Dedifferentiated amniotic fluid mesenchymal stem cell (primary cell): ENCODE measurements around the gene NHEJ1.
"Not testable (repeated sequence)": the region's sequence is repeated elsewhere in the genome, so short reads cannot be mapped to it uniquely, and the experiment has no call there.

Experiments
- DNase-seq: peaks from one replicate; pipeline ENCODE4 v3.0.0-alpha.2; 2016; ENCODE audit errors: extremely low spot score

NHEJ1 gene, protein sequence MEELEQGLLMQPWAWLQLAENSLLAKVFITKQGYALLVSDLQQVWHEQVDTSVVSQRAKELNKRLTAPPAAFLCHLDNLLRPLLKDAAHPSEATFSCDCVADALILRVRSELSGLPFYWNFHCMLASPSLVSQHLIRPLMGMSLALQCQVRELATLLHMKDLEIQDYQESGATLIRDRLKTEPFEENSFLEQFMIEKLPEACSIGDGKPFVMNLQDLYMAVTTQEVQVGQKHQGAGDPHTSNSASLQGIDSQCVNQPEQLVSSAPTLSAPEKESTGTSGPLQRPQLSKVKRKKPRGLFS

DNA sequence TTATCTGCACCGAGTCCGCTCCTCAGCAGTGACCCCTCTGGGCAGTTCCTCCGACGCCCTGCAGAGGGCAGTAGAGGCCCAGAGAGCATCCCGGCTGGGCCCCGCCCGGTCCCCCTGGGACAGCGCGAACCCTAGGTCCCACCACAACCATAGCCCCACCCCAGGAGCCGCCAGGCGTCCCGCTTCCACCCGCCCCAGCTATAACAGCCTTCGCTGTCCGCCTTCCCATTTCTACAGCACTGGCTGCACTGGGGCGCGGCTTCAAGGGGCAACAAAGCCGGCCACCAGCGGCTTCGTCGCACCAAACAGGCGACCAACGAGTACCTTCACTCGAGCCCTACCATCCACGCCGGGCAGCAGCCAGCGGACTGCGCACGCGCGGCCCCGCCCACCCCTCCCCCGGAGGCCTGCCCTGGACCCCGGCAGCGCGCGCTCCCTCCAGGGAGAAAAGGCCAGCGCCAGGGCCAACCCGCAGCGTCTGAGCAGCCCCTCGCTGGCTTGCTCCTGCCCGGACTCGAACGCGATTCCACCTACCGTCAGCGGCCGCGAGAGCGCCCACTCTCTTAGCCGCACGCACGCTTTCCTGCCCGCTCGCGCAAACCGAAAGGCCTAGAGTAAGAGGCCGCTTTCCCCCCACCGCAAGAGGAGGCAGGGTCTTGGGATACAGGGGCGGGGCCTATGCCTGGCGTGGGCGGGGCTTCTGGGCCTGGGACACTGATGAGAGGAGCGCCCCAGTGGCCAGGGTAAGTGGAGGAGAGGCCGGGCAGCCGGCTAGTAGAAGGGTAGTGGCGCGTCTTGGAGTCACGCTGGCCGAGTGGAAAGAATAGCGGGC, at the start of gene NHEJ1:
TSS of gene NHEJ1 (minus strand) at position 630 of the 832 bp plus-strand sequence. CDS start 2,453 bp downstream, outside the sequence.
- DNase-seq: peak; percentile 93

DNA sequence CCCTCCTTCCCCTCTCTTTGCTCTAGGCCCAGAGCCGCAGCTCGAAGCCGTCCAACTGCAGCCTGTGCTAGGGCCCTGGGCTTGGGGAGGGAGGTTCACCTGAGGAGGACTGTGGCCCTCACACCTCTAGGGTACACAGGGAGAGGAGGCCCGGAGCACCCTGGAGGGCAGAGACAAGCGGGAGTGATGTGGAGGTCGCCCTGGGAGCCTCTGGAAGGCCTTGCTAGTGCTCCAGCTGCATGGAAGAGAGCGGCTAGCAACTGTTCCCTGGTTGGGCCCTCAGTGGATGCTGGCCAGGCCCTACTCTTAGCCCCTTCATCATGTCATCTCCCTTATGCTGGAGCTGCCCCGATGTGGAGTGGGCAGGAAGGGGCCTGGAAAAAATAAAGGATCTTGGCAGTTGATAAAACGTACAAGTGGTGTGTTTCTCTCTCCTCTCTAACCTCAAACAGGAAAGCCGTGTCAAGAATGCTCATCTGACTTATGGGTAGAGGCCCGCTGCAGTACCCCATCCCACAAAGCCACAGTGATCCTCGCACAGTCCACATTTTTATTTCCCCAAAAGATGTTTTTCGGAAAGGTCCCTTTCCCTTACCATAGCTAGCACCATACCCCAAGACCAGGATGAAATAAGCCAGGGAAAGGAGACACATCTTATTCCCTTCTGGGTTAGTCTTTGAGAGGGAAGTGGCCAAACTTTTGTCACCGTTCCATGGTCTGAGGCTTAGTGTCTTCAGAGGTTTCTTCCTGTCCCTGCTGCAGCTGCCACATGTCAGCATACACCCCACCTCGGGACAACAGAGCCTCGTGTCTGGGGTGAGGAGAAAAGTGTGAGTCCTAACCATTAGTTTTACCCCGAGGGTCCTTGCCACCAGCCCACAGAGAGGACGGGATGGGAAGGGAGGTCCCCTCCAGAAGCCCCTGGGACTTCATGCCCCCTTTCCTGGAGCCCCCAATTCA, 48.9 kb upstream of the NHEJ1 start:
- no peak for DNase-seq

DNA sequence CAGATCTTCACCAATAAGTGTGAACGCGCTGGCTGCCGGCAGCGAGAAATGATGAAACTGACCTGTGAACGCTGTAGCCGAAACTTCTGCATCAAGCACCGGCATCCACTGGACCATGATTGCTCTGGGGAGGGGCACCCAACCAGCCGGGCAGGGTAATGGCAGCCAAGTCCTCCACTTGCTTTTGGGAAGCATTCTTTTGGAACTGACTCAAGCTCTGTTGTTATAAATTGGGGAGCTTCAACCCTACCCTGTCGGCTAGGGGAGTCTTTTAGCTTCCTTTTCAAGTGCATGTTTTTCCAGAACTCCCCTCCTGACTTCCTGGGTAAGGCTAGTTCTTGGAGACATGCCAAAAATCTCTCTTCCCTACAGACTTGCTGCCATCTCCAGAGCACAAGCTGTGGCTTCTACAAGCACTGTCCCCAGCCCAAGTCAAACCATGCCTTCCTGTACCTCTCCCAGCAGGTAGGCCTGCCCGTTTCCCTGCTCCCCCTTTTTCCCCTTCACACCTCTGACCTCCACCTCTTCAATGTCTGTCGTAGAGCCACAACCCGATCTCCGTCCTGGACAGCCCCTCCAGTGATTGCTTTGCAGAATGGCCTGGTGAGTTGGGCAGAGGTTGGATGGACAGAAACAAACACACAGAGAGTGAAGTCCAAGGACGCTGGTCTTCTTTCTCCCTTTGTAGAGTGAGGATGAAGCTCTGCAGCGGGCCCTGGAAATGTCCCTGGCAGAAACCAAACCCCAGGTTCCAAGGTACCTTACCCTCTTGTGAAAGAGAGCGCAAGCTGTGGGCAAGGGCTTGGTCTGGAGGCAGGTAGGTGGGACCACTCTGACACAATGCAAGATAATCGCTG, 47.5 kb upstream of the NHEJ1 start:
- peak; percentile 27 for DNase-seq

DNA sequence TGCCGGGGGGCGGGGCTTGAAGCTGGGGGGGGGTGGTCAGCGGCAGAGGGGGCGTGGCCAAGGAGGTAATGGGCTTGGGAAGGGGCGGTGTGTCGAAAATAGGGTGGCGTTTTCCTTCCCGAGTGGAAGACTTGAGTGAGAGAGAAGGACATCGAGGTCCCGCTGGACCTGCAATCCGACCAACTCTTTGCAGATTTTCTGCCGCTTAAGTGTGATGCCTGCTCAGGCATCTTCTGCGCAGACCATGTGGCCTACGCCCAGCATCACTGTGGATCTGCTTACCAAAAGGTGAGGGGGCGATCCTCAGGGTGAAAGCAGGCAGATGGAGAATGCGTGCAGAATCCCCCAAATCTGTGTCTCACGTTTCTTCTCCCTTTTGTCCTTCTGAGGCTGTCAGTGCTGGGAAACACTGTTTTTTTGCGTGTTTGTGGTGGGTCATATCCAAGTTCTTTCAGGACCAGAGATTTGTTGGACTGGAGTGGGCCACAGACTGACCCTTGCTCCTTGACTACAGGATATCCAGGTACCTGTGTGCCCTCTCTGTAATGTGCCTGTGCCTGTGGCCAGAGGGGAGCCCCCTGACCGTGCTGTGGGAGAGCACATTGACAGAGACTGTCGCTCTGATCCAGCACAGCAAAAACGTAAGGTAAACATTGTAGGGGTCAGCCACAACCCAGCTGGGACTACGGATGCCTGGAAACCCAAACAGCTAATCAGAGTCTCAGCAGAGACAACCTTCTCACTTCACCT, 46.7 kb upstream of the NHEJ1 start:
- peak; percentile 53 for DNase-seq

DNA sequence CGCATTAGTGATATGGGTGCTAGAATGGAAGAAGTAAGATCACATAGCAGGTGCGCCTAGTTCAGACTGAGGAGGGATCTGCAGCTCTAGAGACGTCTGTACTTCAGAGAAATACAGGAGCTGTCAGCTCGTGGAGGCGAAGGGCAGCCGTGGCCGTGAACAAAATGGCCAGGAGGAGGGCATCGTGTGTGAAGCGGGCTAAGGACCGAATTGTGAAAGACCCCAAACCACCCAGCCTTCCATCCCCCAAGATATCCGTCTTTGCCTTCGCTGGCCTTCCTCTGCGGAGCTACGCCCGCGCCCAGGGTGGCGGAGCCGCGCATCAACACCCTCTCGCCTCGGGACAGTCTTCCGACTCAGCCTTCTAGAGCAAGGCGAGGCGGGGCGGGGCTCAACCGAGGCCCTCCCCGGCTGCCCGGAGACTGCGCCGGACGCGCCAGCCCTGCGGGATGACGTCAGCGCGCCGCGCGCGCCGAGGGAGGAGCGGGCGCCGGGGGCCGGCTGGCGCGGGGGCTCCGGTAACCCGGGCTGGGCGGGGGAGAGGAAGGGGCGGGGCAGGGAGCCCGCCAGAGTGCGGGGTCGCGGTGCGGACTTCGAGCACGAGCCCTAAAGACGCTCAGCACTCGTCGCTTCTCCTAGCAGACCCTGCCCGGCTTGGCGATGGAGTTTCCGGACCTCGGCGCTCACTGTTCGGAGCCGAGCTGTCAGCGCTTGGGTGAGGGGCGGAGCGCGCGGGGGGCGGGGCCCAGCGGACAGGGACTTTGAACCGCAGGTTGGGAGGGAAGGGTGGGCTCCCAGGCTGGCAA, 45.9 kb upstream of the NHEJ1 start, which contains the start of gene ZFAND2B:
TSS of gene ZFAND2B (plus strand) at position 455 of the 806 bp plus-strand sequence. CDS start at position 661, 206 bp downstream.
- DNase-seq: peak; percentile 86

DNA sequence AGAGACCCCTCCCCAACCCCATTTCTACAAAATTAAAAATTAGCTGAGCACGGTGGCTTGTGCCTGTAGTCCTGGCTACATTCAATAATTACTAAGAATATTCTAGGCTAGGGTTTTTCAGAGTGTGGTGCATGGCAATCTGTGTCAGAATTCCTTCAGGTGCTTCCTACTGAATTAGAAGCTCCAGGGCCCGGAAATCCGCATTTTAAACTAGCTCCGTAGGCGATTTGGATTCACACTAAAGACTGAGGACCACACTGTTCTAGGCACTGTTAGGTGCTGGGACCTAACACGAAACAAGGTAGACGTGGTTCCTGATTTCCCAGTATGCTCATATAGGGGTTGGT, 45.3 kb upstream of the NHEJ1 start:
- no peak for DNase-seq

DNA sequence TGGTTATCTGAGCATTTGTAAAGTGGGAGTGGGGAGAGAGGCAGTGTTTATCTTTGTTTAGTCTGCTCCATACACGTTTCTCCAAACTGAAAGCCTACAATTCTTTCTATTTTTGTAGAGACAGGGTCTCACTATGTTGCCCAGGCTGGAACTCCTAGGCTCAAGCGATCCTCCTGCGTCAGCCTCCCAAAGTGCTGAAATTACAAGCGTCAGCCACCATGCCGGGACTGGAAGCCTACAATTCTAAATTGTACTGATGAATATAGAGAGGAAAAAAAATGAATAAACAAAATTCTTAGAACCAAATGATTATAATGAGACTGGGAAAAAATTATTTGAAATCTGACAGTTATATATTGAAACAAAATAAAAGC, 44.5 kb upstream of the NHEJ1 start:
- DNase-seq: no peak

DNA sequence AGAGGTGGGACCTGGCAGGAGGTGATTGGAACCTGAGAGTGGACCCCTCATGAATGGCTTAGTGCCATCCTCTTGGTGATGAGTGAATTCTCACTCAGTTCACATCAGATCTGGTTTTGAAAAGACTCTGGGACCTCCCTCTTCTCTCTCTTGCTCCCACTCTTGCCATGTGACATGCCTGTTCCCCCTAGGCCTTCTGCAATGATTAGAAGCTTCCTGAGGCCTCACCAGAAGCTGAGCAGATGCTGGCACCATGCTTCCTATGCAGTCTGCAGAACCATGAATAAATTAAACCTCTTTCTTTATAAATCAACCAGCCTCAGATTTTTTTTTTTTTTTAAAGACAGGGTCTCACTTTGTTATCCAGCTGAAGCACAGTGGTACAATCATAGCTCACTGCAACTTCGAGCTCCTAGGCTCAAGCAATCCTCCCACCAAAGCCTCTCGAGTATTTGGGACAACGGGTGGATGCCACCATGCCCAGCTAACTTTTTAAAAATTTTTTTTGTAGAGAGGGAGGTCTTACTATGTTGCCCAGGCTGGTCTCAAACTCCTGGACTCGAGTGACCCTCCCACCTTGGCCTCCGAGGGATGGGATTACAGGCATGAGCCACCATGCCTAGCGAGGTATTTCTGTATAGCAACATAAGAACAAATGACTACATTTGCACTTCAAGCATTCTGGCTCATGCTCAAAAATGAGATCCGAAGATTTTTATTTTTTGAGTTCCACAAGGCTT, 44.0 kb upstream of the NHEJ1 start:
- no peak for DNase-seq

DNA sequence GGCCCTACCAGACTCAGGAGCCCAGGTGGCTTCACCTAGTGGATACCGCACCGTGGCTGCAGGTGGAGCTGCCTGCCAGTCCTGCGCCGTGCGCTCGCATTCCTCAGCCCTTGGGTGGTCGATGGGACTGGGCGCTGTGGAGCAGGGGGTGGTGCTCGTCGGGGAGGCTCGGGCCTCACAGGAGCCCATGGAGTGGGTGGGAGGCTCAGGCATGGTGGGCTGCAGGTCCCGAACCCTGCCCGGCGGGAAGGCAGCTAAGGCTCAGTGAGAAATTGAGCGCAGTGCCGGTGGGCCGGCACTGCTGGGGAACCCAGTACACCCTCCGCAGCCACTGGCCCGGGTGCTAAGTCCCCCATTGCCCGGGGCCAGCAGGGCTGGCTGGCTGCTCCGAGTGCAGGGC, 40.7 kb upstream of the NHEJ1 start:
- not testable (repeated sequence) for DNase-seq

DNA sequence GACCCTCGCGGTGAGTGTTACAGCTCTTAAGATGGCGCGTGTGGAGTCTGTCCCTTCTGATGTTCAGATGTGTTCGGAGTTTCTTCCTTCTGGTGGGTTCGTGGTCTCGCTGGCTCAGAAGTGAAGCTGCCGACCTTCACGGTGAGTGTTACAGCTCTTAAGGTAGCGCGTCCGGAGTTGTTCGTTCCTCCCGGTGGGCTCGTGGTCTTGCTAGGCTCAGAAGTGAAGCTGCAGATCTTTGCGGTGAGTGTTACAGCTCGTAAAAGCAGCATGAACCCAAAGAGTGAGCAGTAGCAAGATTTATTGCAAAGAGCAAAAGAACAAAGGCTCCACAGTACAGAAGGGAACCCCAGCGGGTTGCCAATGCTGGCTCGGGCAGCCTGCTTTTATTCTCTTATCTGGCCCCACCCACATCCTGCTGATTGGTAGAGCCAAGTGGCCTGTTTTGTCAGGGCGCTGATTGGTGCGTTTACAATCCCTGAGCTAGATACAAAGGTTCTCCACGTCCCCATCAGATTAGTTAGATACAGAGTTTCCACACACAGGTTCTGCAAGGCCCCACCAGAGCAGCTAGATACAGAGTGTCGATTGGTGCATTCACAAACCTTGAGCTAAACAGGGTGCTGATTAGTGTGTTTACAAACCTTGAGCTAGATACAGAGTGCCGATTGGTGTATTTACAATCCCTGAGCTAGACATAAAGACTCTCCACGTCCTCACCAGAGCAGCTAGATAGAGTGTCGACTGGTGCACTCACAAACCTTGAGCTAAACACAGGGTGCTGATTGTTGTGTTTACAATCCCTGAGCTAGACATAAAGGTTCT, 40.1 kb upstream of the NHEJ1 start:
- DNase-seq: not testable (repeated sequence)

DNA sequence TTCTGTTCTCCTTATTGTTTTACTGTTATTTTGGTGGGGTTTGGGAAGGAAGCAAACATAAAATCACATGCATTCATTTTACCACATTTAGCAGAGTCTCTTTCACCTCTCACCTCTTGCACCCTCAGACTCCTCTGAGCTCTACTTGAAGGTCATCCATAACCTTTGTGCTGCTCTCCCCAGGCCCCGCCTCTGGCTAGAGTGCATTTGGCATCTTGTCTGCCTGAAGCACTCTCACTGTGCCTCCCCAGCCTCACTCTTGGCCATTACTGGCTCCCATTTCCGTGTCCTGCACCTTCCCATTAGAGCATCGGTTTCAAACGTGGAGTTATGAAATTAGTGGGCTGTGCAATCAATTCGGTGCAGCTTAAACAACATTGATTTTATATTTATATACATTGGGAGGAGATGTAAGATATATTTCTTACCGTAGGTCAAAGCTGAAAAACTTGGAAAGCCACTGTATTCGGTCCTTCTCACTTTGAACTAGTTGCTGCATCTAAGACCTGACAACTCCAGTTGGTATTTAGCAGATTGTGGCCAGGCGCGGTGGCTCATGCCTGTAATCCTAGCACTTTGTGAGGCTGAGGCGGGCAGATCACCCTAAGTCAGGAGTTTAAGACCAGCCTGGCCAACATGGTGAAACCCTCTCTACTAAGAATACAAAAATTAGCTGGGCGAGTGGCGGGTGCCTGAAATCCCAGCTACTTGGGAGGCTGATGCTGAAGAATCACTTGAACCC, 39.0 kb upstream of the NHEJ1 start:
- no peak for DNase-seq

DNA sequence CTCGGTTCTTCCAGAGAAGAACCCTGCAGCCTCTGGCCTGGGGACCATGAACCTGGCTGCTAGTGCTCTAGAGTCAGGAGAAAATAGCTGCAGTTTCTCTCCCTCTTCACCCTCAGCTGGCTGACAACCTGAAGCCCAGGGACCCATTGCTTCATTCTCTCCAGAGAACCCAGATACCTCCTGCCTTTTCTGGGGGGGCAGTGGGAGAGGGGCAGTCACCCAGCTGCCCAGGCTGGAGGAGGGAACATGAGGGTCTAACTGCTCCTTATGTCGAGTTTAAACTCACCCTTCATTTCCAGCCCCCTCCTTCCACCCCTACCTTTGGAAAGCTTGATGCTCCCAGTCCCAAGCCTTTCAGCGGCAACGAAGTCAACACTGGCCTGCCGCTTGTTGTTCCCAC, 38.4 kb upstream of the NHEJ1 start:
- DNase-seq: no peak

DNA sequence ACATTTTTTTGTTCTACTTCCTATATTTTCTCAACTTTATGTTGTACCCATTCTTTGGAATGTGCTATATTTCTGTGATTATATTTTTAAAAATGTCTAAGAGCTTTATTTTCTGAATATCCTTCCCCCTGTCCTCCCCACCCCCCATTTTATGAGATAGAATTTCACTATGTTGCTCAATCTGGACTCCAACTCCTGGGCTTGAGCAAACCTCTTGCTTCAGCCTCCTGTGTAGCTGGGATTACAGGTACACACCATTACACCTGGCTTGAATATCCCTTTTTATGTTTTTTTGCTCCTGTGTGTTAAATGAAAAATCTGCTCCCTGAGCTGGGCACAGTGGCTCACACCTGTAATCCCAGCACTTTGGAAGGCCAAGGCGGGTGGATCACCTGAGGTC, 36.8 kb upstream of the NHEJ1 start:
- DNase-seq: no peak

DNA sequence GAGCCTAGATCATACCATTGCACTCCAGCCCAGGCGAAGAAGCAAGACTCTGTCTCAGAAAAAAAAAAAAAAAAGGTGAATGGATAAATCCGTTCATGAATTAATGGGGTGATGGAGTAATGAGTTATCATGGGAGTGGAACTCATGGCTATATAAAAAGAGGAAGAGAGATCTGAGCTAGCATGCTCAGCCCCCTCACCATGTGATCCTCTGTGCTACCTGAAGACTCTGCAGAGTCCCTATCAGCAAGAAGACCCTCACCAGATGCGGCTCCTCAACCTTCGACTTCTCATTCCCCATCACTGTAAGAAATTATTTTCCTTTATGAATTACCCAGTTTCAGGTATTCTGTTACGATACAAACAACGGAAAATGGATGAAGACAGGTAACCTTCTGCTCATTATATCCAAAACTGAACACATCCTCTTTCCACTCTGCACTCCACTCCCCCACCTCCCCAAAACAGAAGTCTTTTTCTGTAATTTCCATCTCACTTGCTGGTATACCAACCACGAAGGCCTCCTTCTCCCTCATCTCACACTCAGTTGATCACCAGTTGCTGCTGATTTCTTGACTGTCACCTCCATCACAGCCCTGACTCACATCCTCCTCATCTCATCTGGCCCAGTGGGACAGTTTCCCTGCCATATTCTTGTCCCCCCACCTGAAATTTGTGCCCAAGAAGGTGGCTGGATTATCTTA, 26.3 kb upstream of the NHEJ1 start:
- DNase-seq: no peak

DNA sequence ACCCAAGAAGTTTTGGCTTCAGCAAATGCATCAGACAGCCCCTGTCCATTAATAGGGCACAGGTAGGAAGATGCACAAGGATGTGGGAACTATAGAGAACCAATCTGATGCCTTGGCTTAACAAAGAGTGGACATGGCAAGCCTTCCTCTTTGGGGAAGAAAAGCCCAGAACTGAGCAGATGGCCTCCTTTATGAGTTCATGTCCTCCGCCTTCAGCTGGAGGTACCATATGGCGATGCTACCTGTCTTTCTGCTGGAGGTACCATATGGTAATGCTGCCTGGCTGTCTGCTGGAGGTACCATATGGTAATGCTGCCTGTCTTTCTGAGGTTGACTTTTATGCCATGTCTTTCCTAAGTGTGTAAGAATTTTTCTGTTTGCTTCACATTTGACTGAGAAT, 23.5 kb upstream of the NHEJ1 start:
- no peak for DNase-seq

DNA sequence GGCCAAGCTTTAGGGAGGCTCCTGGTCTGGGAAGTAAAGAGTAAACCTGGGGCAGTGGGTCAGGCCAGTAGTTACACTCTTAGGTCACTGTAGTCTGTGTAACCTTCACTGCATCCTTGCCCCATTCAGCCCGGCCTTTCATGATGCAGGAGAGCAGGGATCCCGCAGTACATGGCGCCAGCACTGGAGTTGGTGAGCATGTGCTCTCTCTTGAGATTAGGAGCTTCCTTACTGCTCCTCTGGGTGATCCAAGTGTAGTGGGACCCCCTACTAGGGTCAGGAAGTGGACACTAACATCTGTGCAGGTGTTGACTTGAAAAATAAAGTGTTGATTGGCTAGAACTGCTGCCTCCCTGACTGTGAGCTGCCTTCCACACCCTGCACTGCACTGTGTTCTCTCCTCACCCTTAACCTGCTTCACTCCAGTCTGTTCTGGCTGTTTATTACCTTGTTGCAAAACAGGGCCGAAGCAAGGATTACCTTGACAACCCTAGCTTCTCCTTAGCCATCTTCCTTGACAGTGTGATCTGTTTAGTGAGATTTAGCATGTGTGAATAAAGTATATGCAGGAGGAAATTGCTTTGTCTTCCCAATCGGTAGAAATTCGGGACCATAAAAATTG, 22.6 kb upstream of the NHEJ1 start:
- no peak for DNase-seq
